ENCODE measurements around the gene WDFY2. TPM values are rescaled to one million over a fixed set of nuclear protein-coding genes. Genes with fewer than 3 reads are reported as not detected.
A peak's percentile ranks its signal among the peaks of the same experiment; 100 is the strongest.

Gene WDFY2
- total and polyA plus RNA-seq, 2 of the 13 experiments (the other 11 are each of a cell fraction or from before 2014, with no cell fraction given): 22.6 to 27.0 TPM

DNA sequence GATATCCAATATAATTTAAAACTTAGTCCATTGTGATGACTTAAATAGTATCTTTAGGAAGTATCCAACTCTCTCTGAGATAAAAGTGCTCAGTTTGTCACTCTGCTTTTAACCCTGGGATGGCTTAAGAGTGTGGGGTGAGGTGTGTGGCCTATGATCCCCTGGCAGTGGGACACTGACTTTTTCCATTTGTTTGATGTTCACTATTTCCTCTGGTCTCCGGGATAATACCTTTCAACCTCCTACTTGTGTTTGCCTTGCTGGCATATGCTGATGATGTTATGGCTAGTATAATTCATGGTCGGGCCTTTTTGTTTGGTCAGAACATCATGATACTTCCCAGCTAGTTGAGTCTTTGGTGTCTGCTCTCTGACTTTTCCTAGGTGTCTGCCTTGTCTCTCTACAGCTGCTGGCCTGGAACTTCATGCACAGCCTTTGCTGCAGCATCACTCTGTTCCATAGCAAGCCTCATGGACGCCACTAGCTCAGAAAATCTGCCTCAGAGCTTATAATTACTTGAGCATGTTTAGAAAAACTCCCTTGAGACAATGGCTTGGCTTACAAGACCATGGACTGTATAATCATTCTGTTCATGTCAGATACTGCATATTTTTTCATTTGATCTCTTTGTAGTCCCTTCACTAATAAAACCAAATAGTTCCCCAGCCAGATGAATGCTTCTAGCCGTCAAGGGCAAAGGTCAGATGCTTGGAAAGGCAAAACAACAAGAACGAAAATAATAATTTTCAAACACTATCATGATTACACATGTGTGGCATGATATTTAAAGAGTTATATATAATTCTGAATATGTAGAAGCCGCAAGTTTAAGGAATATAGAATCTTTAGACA is 75.2 kb downstream of the WDFY2 start:
- Histone ChIP-seq H3K9ac (ENCODE audit: insufficient read depth, low read depth, low read length) (no peak overlapping the region), H3K79me2 (ENCODE audit: insufficient read depth, low read length) (peaks cover 55% of the 10 kb centered on the region), H2AFZ (ENCODE audit: low read length) (no peak overlapping the region), H3K36me3 (replicated peaks in 1 of 2; ENCODE audit: control insufficient read depth in 1 of 2, insufficient read depth in 2 of 2, low read length in 2 of 2) (peaks cover 3 to 23% of the 10 kb centered on the region in 2 experiments), H3K4me3 (replicated peaks in 1 of 3; ENCODE audit: insufficient read depth in 1 of 3, low read depth in 2 of 3, low read length in 3 of 3) (no peak overlapping the region), H3K27ac (ENCODE audit: extremely low read length, insufficient read depth, low read length) (peak overlapping the region; percentile 24), H3K4me2 (ENCODE audit: low read depth, low read length) (no peak overlapping the region), H3K27me3 (ENCODE audit: control insufficient read depth in 1 of 2, insufficient read depth in 2 of 2, low read length in 2 of 2) (no peaks in the 10 kb centered on the region), H3K4me1 (ENCODE audit: insufficient read depth, low read length) (peaks cover 55% of the 10 kb centered on the region), H3K9me3 (ENCODE audit: low read length) (no peaks in the 10 kb centered on the region), H4K20me1 (ENCODE audit: insufficient read depth, low read length) (no peaks in the 10 kb centered on the region)
- intact Hi-C loops (cut with micrococcal nuclease; ENCODE audit: unreplicated experiment) (no loop called here), in situ Hi-C loops (cut with HindIII; ENCODE audit: extremely low pct_ligation_motif_present, low pct_unique_long_range_greater_than_20kb) (no loop called here)
- CTCF ChIA-PET (ENCODE audit: low intra/inter-chr PET ratio, low total read pairs): no interaction called here
- peak; percentile 56 for DNase-seq (ENCODE audit: low spot score)
- peak; percentile 62 for ATAC-seq
- BruUV-seq (replicated peaks): no TSS peak
- TF ChIP-seq YEATS2 (CRISPR knock-in tag; IDR thresholded peaks at IDR 0.05; ENCODE audit: borderline replicate concordance) (no peak), ZNF12 (CRISPR knock-in tag; IDR thresholded peaks at IDR 0.05) (0 out of 2 replicates have a peak, but pooled peaks have one; percentile 45), HNRNPH1 (optimal IDR thresholded peaks at IDR 0.05; ENCODE audit: low read depth, low read length) (no peak), NCOA1 (CRISPR knock-in tag; IDR thresholded peaks at IDR 0.05) (no peak), ZMYM4 (CRISPR knock-in tag; IDR thresholded peaks at IDR 0.05) (0 out of 2 replicates have a peak, but pooled peaks have one; percentile 30), ZNF546 (CRISPR knock-in tag; conservative IDR thresholded peaks at IDR 0.05) (no peak)
- TF ChIP-seq, protein P1, sequence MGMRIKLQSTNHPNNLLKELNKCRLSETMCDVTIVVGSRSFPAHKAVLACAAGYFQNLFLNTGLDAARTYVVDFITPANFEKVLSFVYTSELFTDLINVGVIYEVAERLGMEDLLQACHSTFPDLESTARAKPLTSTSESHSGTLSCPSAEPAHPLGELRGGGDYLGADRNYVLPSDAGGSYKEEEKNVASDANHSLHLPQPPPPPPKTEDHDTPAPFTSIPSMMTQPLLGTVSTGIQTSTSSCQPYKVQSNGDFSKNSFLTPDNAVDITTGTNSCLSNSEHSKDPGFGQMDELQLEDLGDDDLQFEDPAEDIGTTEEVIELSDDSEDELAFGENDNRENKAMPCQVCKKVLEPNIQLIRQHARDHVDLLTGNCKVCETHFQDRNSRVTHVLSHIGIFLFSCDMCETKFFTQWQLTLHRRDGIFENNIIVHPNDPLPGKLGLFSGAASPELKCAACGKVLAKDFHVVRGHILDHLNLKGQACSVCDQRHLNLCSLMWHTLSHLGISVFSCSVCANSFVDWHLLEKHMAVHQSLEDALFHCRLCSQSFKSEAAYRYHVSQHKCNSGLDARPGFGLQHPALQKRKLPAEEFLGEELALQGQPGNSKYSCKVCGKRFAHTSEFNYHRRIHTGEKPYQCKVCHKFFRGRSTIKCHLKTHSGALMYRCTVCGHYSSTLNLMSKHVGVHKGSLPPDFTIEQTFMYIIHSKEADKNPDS (CRISPR knock-in tag; IDR thresholded peaks at IDR 0.05): no peak
- 76% methylated on average over 6 of the region's 6 CpGs for WGBS (ENCODE audit: low lambda C conversion rate)
- FAIRE-seq: no peak
- POLR2A ChIA-PET: no interaction called here

Data from HepG2 (cell line).